Measurements from ENCODE around the gene MSMP.

- TF ChIP-seq CTCF (conservative IDR thresholded peaks at IDR 0.05; ENCODE audit: low read length) (peak; percentile 61), EZH2phosphoT487 (IDR thresholded peaks at IDR 0.05; ENCODE audit: borderline replicate concordance, low read depth, low read length) (no peak)
Measured at GRCh38 chr9:35759795-35760194, 5.7 kb upstream of the MSMP start.
